HCT116 (cell line): Measurements from ENCODE around the gene NCCRP1. TPM values are rescaled to one million over a fixed set of nuclear protein-coding genes. Genes with fewer than 3 reads are reported as not detected.

Experiments
- ATAC-seq: fragments of 200-7000 bp; cut with Tn5 transposase; 2 replicates; pipeline ENCODE4 v1.9.1; 2020; ENCODE audit warnings: mild to moderate bottlenecking, moderate library complexity
- BruUV-seq: library from RNA; stranded (reverse); fragments of 400-500 nt; replicated peaks from 2 replicates; lab custom pipeline; 2021; lab: Mats Ljungman, UMichigan
- CTCF ChIA-PET: fragments of 300-600 bp; sonication (Branson Sonifier 250); formaldehyde crosslinking; loops from one replicate; lab custom pipeline; 2021; ENCODE audit warnings: antibody characterized with exemption; lab: Charles Lee
- POLR2A ChIA-PET: fragments of 300-600, 350-600 bp; sonication (Branson Sonifier 250); formaldehyde crosslinking; loops from one replicate; lab custom pipeline; 2021; ENCODE audit warnings: antibody characterized with exemption; lab: Charles Lee
- RAD21 ChIA-PET, 2 experiments: fragments of 300-600 bp; sonication (Branson Sonifier 250); formaldehyde crosslinking; loops; one replicate each; lab custom pipeline; 2023; ENCODE audit warnings: low total read pairs in 2 of 2; ENCODE audit not compliant: uncharacterized antibody in 2 of 2, unreplicated experiment in 2 of 2, low non-redundant PET in 1 of 2; lab: Charles Lee
- DNase-seq: peaks from one replicate; pipeline ENCODE4 v3.0.0-alpha.2; 2010; ENCODE audit warnings: low read depth, low spot score
- H2AFZ ChIP-seq: fragments of 200-600 bp; shearing (Covaris generic), sonication (generic); 2 replicates; pipeline ENCODE4 v1.6.1; 2017; ENCODE audit warnings: low read depth, mixed run types, mixed read lengths, antibody characterized with exemption, low read length; ENCODE audit not compliant: poor library complexity, severe bottlenecking
- H3K27ac ChIP-seq: 2 replicates; pipeline ENCODE4 v1.5.1; 2012; ENCODE audit warnings: low read depth, low read length
- H3K27me3 ChIP-seq: fragments of 200-600 bp; sonication (generic); 2 replicates; pipeline ENCODE4 v1.6.1; 2016; ENCODE audit warnings: mixed run types, low read length, mixed read lengths; ENCODE audit not compliant: insufficient read depth
- H3K36me3 ChIP-seq, 2 experiments: fragments of 200-500 bp in 1 of 2; fragments of 200-600 bp in 1 of 2; sonication (Bioruptor generic) in 1 of 2; sonication (generic) in 1 of 2; 2 replicates each; pipeline versions ENCODE4 v1.5.1 to v1.6.1; 2014 to 2016; ENCODE audit warnings: low read length in 2 of 2, inconsistent platforms in 1 of 2, mixed read lengths in 1 of 2, mixed run types in 1 of 2; ENCODE audit not compliant: insufficient read depth in 2 of 2, control insufficient read depth in 1 of 2
- H3K4me1 ChIP-seq, 2 experiments: fragments of 200-600 bp in 1 of 2; sonication (generic) in 1 of 2; 2 replicates each; pipeline versions ENCODE4 v1.5.1 to v1.6.1; 2012 to 2017; ENCODE audit warnings: low read length in 2 of 2, inconsistent platforms in 1 of 2, mild to moderate bottlenecking in 1 of 2, mixed read lengths in 1 of 2, mixed run types in 1 of 2, moderate library complexity in 1 of 2; ENCODE audit not compliant: insufficient read depth in 2 of 2, control insufficient read depth in 1 of 2
- H3K4me2 ChIP-seq: fragments of 200-600 bp; sonication (generic); 2 replicates; pipeline ENCODE4 v1.6.1; 2017; ENCODE audit warnings: mixed run types, low read length, mixed read lengths
- H3K4me3 ChIP-seq, 2 experiments: fragments of 200-600 bp in 1 of 2; sonication (generic) in 1 of 2; replicated peaks in 1 of 2; 2 replicates each; pipeline ENCODE4 v1.5.1; 2011 to 2016; ENCODE audit warnings: low read length in 2 of 2, control low read depth in 1 of 2, low read depth in 1 of 2, mild to moderate bottlenecking in 1 of 2, mixed read lengths in 1 of 2, mixed run types in 1 of 2
- H3K79me2 ChIP-seq: fragments of 200-600 bp; sonication (generic); 2 replicates; pipeline ENCODE4 v1.6.1; 2017; ENCODE audit warnings: mild to moderate bottlenecking, mixed run types, low read length, moderate library complexity, mixed read lengths; ENCODE audit not compliant: insufficient read depth
- H3K9ac ChIP-seq: fragments of 200-600 bp; sonication (generic); 2 replicates; pipeline ENCODE4 v1.6.1; 2016; ENCODE audit warnings: low read length, mixed read lengths
- H3K9me2 ChIP-seq: fragments of 200-600 bp; sonication (generic), shearing (Covaris generic); 2 replicates; pipeline ENCODE4 v1.6.1; 2017; ENCODE audit warnings: mixed run types, mild to moderate bottlenecking, moderate library complexity; ENCODE audit not compliant: insufficient read depth
- H3K9me3 ChIP-seq, 2 experiments: fragments of 200-500 bp in 1 of 2; fragments of 200-600 bp in 1 of 2; sonication (Bioruptor generic) in 1 of 2; sonication (generic) in 1 of 2; 2 replicates each; pipeline ENCODE4 v1.6.1; 2014 to 2017; ENCODE audit warnings: low read length in 2 of 2, mixed read lengths in 2 of 2, inconsistent platforms in 1 of 2, low read depth in 1 of 2, mild to moderate bottlenecking in 1 of 2, mixed run types in 1 of 2, moderate library complexity in 1 of 2; ENCODE audit not compliant: control insufficient read depth in 1 of 2, insufficient read depth in 1 of 2
- H4K20me1 ChIP-seq: fragments of 200-600 bp; sonication (generic), shearing (Covaris generic); 2 replicates; pipeline ENCODE4 v1.6.1; 2017; ENCODE audit warnings: mixed run types, mild to moderate bottlenecking, moderate library complexity; ENCODE audit not compliant: insufficient read depth
- EGR1 ChIP-seq: IDR thresholded peaks from 2 replicates; pipeline ENCODE4 v1.6.1; 2012; ENCODE audit warnings: low read depth
- EZH2phosphoT487 ChIP-seq: fragments of 200-600 bp; IDR thresholded peaks from 2 replicates; pipeline ENCODE4 v1.6.1; 2018; ENCODE audit warnings: antibody characterized with exemption, borderline replicate concordance
- FOSL1 ChIP-seq: IDR thresholded peaks from 2 replicates; pipeline ENCODE4 v1.6.1; 2012; ENCODE audit warnings: low read depth
- JUND ChIP-seq: IDR thresholded peaks from 2 replicates; pipeline ENCODE4 v1.6.1; 2012
- MAX ChIP-seq: IDR thresholded peaks from 2 replicates; pipeline ENCODE4 v1.6.1; 2012
- POLR2A ChIP-seq: IDR thresholded peaks from 2 replicates; pipeline ENCODE4 v1.7.0; 2011; ENCODE audit warnings: borderline replicate concordance; ENCODE audit not compliant: insufficient read depth, insufficient read length; ENCODE audit errors: extremely low read depth
- REST ChIP-seq: IDR thresholded peaks from 2 replicates; pipeline ENCODE4 v1.6.1; 2012; ENCODE audit warnings: low read depth
- intact Hi-C: fragments of 100-400 bp; cut with micrococcal nuclease; formaldehyde crosslinking; loops from 2 replicates; pipeline ENCODE4 v1.10.0; 2022
- total RNA-seq: library from RNA; stranded (reverse); gene quantifications from one replicate; pipeline ENCODE4 v1.2.1, GENCODE V29; 2021; ENCODE audit not compliant: unreplicated experiment

NCCRP1 gene
- total RNA-seq, 1 experiment from 2014 or later: 0.12 TPM

GRCh38 chr19:39223703-39224279 is 27.0 kb downstream of the NCCRP1 start:
- Histone ChIP-seq H3K4me1 (no peaks in the 10 kb centered on the region), H4K20me1 (no peaks in the 10 kb centered on the region), H3K36me3 (no peaks in the 10 kb centered on the region), H2AFZ (no peak overlapping the region)
- CTCF ChIA-PET: interaction anchor here (0.6 kb wide), 1 partner anchor 21 kb away, joined by 3 read pairs; no protein-coding TSS in a partner anchor
- BruUV-seq: no TSS peak
- TF ChIP-seq POLR2A (no peak), EGR1 (no peak), FOSL1 (no peak), REST (peak; percentile 83), JUND (no peak), EZH2phosphoT487 (no peak), MAX (no peak)
- TF ChIP-seq, all 23 proteins: peak for 1
- no peaks in the 10 kb centered on the region for H3K9me2 ChIP-seq
- intact Hi-C loops: no loop called here
- ChIA-PET POLR2A (no interaction called here), RAD21 (no interaction called here)
- DNase-seq (no peak), ATAC-seq (0 out of 2 replicates have a peak, but pooled peaks have one; percentile 36)
- no peaks in the 10 kb centered on the region for H3K79me2 ChIP-seq
- H3K4me3 ChIP-seq: no peak overlapping the region
- no peak overlapping the region for H3K27ac ChIP-seq
- H3K9ac ChIP-seq: no peak overlapping the region
- peaks cover 7% of the 10 kb centered on the region; the same call in 1 of the 2 replicates for H3K27me3 ChIP-seq
- no peak overlapping the region for H3K4me2 ChIP-seq
- no peaks in the 10 kb centered on the region for H3K9me3 ChIP-seq
